Left colon (tissue), 2 donors: Measurements from ENCODE around the gene MYO9A. TPM values are rescaled to one million over a fixed set of nuclear protein-coding genes. Genes with fewer than 3 reads are reported as not detected.
A peak's percentile ranks its signal among the peaks of the same experiment; 100 is the strongest.

Experiments
- ATAC-seq: fragments of 200-7000 bp; cut with Tn5 transposase; one replicate; pipeline ENCODE4 v1.9.1; 2020; ENCODE audit warnings: mild to moderate bottlenecking, moderate library complexity
- DNase-seq, 2 donors: peaks; one replicate each; pipeline ENCODE4 v3.0.0-alpha.2; 2020
- intact Hi-C, 2 donors: fragments of 100-400 bp; cut with DNase I in 1 of 2; cut with micrococcal nuclease in 1 of 2; formaldehyde crosslinking; loops; one replicate each; pipeline versions ENCODE4 v1.11.2 to v1.14.0; 2022; cut with DNase I, micrococcal nuclease
- long read RNA-seq: library from polyadenylated mRNA; unstranded; transcript quantifications from one replicate; pipeline ENCODE4 v2.0.0, GENCODE V29; 2021
- total RNA-seq, 2 donors: library from RNA; stranded (reverse); fragmentation: NEBNext Ultra II Directional; extraction: Animal tissue kit (Norgen Biotek cat#: 25700); gene quantifications; one replicate each; pipeline ENCODE4 v1.2.1, GENCODE V29; 2021
- donor health status: DM: no; HTN: no; CAD: no.
- donor health status: DM: yes; HTN: yes; CAD: no.

Gene MYO9A
- 10 to 100 TPM; 43.1 to 45.6 TPM for total RNA-seq
- long read RNA-seq, partial matches to known transcripts, result 5 of 17 reads
- long read RNA-seq, other reads (novel, unspliced or antisense), result 12 of 17 reads

GRCh38 chr15:72118017-72118978, at the start of gene MYO9A, which contains the start of gene SENP8:
MYO9A (minus strand) TSS chr15:72118150; CDS start chr15:72046563, 71,587 bp downstream.
SENP8 (plus strand) TSS chr15:72118403; CDS start chr15:72139624, 21,221 bp downstream.
- peak; percentile 79 for ATAC-seq
- DNase-seq, result peak; percentile 96 to 99
- intact Hi-C loops, result no loop called here

- no peak for ATAC-seq
- intact Hi-C loops, result no loop called here
- no peak for DNase-seq
These were observed 49.5 kb upstream of the MYO9A start for GRCh38 chr15:72167445-72167844.

- ATAC-seq (no peak), DNase-seq (no peak)
- intact Hi-C loops, result no loop called here
These were observed 48.9 kb upstream of the MYO9A start for GRCh38 chr15:72166716-72167417.

GRCh38 chr15:72163719-72164118, 45.8 kb upstream of the MYO9A start:
- ATAC-seq (no peak), DNase-seq (no peak)
- intact Hi-C loops, result no loop called here

GRCh38 chr15:72162569-72162968, 44.6 kb upstream of the MYO9A start:
- intact Hi-C loops, result no loop called here
- no peak for ATAC-seq
- no peak for DNase-seq

- intact Hi-C loops, result no loop called here
- DNase-seq, result no peak
- ATAC-seq, result no peak
These were observed 43.6 kb upstream of the MYO9A start for GRCh38 chr15:72161361-72162132.

GRCh38 chr15:72160696-72161245, 42.8 kb upstream of the MYO9A start:
- intact Hi-C loops, result no loop called here
- DNase-seq (no peak), ATAC-seq (no peak)

- DNase-seq, result no peak
- intact Hi-C loops, result loop anchor here in 1 of 2 donors (10.0 kb wide), 1 partner anchor 412 kb away; no protein-coding TSS in a partner anchor
- no peak for ATAC-seq
These were observed 39.0 kb upstream of the MYO9A start for GRCh38 chr15:72156928-72157327.

- DNase-seq, result peak; percentile 84 to 93
- ATAC-seq, result peak; percentile 80
- intact Hi-C loops, result loop anchor here in 1 of 2 donors (10.0 kb wide), 1 partner anchor 411 kb away; no protein-coding TSS in a partner anchor
These were observed 38.0 kb upstream of the MYO9A start for GRCh38 chr15:72155635-72156616.

- intact Hi-C loops, result loop anchor here in 1 of 2 donors (10.0 kb wide), 1 partner anchor 410 kb away; no protein-coding TSS in a partner anchor
- ATAC-seq (peak; percentile 82), DNase-seq (peak; percentile 86 to 88)
These were observed 37.2 kb upstream of the MYO9A start for GRCh38 chr15:72155003-72155621.

GRCh38 chr15:72154316-72154715, 36.4 kb upstream of the MYO9A start:
- intact Hi-C loops, result loop anchor here in 1 of 2 donors (10.0 kb wide), 1 partner anchor 410 kb away; no protein-coding TSS in a partner anchor
- DNase-seq (no peak), ATAC-seq (no peak)

GRCh38 chr15:72153269-72154000, 35.5 kb upstream of the MYO9A start:
- DNase-seq (no peak), ATAC-seq (no peak)
- intact Hi-C loops, result loop anchor here in 1 of 2 donors (10.0 kb wide), 1 partner anchor 409 kb away; no protein-coding TSS in a partner anchor

GRCh38 chr15:72147418-72147817, 29.5 kb upstream of the MYO9A start:
- no peak for ATAC-seq
- no peak for DNase-seq
- intact Hi-C loops, result no loop called here

GRCh38 chr15:72146934-72147333, 29.0 kb upstream of the MYO9A start:
- no peak for DNase-seq
- intact Hi-C loops, result no loop called here
- no peak for ATAC-seq

- intact Hi-C loops, result no loop called here
- DNase-seq (no peak), ATAC-seq (no peak)
These were observed 28.3 kb upstream of the MYO9A start for GRCh38 chr15:72146221-72146620.
